Hepatic stellate cell (primary cell): Measurements from ENCODE around the gene AGAP3.

Source experiments
- DNase-seq: peaks from one replicate; pipeline ENCODE4 v3.0.0; 2011; ENCODE audit warnings: low spot score

The AGAP3 gene

GRCh38 chr7:151057989-151058780 is 28.1 kb upstream of the AGAP3 start:
- DNase-seq: peak; percentile 100

- no peak for DNase-seq
Measured at GRCh38 chr7:151058781-151059366, 27.4 kb upstream of the AGAP3 start.

GRCh38 chr7:151059367-151060112 is 26.7 kb upstream of the AGAP3 start, which contains the start of gene SLC4A2:
Gene SLC4A2 (plus strand): TSS chr7:151059589. CDS start chr7:151061988, 2,399 bp downstream.
- DNase-seq: peak; percentile 96

- no peak for DNase-seq
Measured at GRCh38 chr7:151060113-151060415, 26.2 kb upstream of the AGAP3 start.

GRCh38 chr7:151060416-151061212 is 25.7 kb upstream of the AGAP3 start:
- peak; percentile 63 for DNase-seq

- no peak for DNase-seq
Measured at GRCh38 chr7:151061213-151062110, 24.8 kb upstream of the AGAP3 start.

- no peak for DNase-seq
Measured at GRCh38 chr7:151062111-151062398, 24.2 kb upstream of the AGAP3 start.

- DNase-seq: no peak
Measured at GRCh38 chr7:151062399-151063211, 23.7 kb upstream of the AGAP3 start.

GRCh38 chr7:151063212-151063561 is 23.1 kb upstream of the AGAP3 start:
- no peak for DNase-seq

GRCh38 chr7:151064454-151064853 is 21.8 kb upstream of the AGAP3 start:
- no peak for DNase-seq

- DNase-seq: no peak
Measured at GRCh38 chr7:151064993-151065392, 21.3 kb upstream of the AGAP3 start.

GRCh38 chr7:151065516-151065915 is 20.8 kb upstream of the AGAP3 start:
- no peak for DNase-seq

- DNase-seq: no peak
Measured at GRCh38 chr7:151066273-151066974, 19.9 kb upstream of the AGAP3 start.

- DNase-seq: no peak
Measured at GRCh38 chr7:151068069-151068773, 18.1 kb upstream of the AGAP3 start.

- DNase-seq: no peak
Measured at GRCh38 chr7:151069841-151070573, 16.3 kb upstream of the AGAP3 start.

GRCh38 chr7:151070574-151070960 is 15.7 kb upstream of the AGAP3 start:
- no peak for DNase-seq

GRCh38 chr7:151071032-151071866 is 15.0 kb upstream of the AGAP3 start:
- no peak for DNase-seq

- no peak for DNase-seq
Measured at GRCh38 chr7:151073990-151074389, 12.3 kb upstream of the AGAP3 start.
